Neural progenitor cell (in vitro differentiated cells): ENCODE results near the gene ODAPH. TPM values are rescaled to one million over a fixed set of nuclear protein-coding genes. Genes with fewer than 3 reads are reported as not detected.
"Not testable (repeated sequence)": the region's sequence is repeated elsewhere in the genome, so short reads cannot be mapped to it uniquely, and the experiment has no call there.

ENCODE experiments used
- DNase-seq: peaks from one replicate; pipeline ENCODE4 v3.0.0-alpha.2; 2016; ENCODE audit warnings: low spot score
- H2AFZ ChIP-seq: fragments of 200-600 bp; sonication (generic); replicated peaks from 2 replicates; pipeline ENCODE4 v1.6.1; 2016; ENCODE audit warnings: antibody characterized with exemption
- H3F3A ChIP-seq: fragments of 200-600 bp; sonication (generic); 2 replicates; pipeline ENCODE4 v1.6.1; 2016; ENCODE audit warnings: antibody characterized with exemption, low read depth
- H3K27ac ChIP-seq: fragments of 200-600 bp; sonication (generic); 2 replicates; pipeline ENCODE4 v1.5.1; 2016; ENCODE audit warnings: mild to moderate bottlenecking
- H3K27me3 ChIP-seq: fragments of 200-600 bp; sonication (generic); 2 replicates; pipeline ENCODE4 v1.6.1; 2016; ENCODE audit warnings: mild to moderate bottlenecking, moderate library complexity
- H3K36me3 ChIP-seq: fragments of 200-600 bp; sonication (generic); 2 replicates; pipeline ENCODE4 v1.5.1; 2016
- H3K4me1 ChIP-seq: fragments of 200-600 bp; sonication (generic); 2 replicates; pipeline ENCODE4 v1.6.1; 2016; ENCODE audit warnings: mixed run types
- H3K4me2 ChIP-seq: fragments of 200-600 bp; sonication (generic); 2 replicates; pipeline ENCODE4 v1.6.1; 2016
- H3K4me3 ChIP-seq: fragments of 200-600 bp; sonication (generic); 2 replicates; pipeline ENCODE4 v1.5.1; 2016
- H3K79me2 ChIP-seq: fragments of 200-600 bp; sonication (generic); 2 replicates; pipeline ENCODE4 v1.6.1; 2016; ENCODE audit warnings: low read depth
- H3K9ac ChIP-seq: fragments of 200-600 bp; sonication (generic); 2 replicates; pipeline ENCODE4 v1.6.1; 2016
- H3K9me3 ChIP-seq: fragments of 200-600 bp; sonication (generic); 2 replicates; pipeline ENCODE4 v1.5.1; 2016; ENCODE audit warnings: low read depth
- H4K20me1 ChIP-seq: fragments of 200-600 bp; sonication (generic); 2 replicates; pipeline ENCODE4 v1.6.1; 2016; ENCODE audit warnings: low read depth
- H3K27ac Mint-ChIP-seq: 3 replicates; pipeline ENCODE4 v1.8.0; 2021; ENCODE audit warnings: mixed read lengths
- H3K27me3 Mint-ChIP-seq: 2 replicates; pipeline ENCODE4 v1.8.0; 2022; ENCODE audit warnings: low read depth, mild to moderate bottlenecking, inconsistent platforms, moderate library complexity, mixed read lengths; ENCODE audit not compliant: insufficient read depth
- H3K36me3 Mint-ChIP-seq: 3 replicates; pipeline ENCODE4 v1.8.0; 2021; ENCODE audit warnings: mixed read lengths
- H3K4me1 Mint-ChIP-seq: 3 replicates; pipeline ENCODE4 v1.8.0; 2021; ENCODE audit warnings: mixed read lengths
- H3K4me3 Mint-ChIP-seq: 3 replicates; pipeline ENCODE4 v1.8.0; 2021; ENCODE audit warnings: mild to moderate bottlenecking, moderate library complexity, mixed read lengths
- H3K9me3 Mint-ChIP-seq: 3 replicates; pipeline ENCODE4 v1.8.0; 2020; ENCODE audit warnings: mixed read lengths
- EZH2 ChIP-seq: fragments of 200-600 bp; sonication (generic); IDR thresholded peaks from 2 replicates; pipeline ENCODE4 v1.6.1; 2017; ENCODE audit warnings: antibody characterized with exemption, mild to moderate bottlenecking, moderate library complexity
- EZH2phosphoT487 ChIP-seq: fragments of 200-600 bp; sonication (generic); IDR thresholded peaks from 2 replicates; pipeline ENCODE4 v1.6.1; 2017; ENCODE audit warnings: antibody characterized with exemption
- total RNA-seq: library from RNA; depleted of rRNA; stranded (reverse); fragments of >200 nt; gene quantifications from 2 replicates; pipeline ENCODE4 v1.2.3, GENCODE V29; 2015; ENCODE audit warnings: low replicate concordance
- TF ChIP-seq, protein P1 (sequence below): fragments of 200-600 bp; sonication (generic); IDR thresholded peaks from 2 replicates; pipeline ENCODE4 v1.5.1; 2017; ENCODE audit warnings: antibody characterized with exemption, mild to moderate bottlenecking

ODAPH gene, protein sequence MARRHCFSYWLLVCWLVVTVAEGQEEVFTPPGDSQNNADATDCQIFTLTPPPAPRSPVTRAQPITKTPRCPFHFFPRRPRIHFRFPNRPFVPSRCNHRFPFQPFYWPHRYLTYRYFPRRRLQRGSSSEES
- not detected in 2 replicates for total RNA-seq

DNA sequence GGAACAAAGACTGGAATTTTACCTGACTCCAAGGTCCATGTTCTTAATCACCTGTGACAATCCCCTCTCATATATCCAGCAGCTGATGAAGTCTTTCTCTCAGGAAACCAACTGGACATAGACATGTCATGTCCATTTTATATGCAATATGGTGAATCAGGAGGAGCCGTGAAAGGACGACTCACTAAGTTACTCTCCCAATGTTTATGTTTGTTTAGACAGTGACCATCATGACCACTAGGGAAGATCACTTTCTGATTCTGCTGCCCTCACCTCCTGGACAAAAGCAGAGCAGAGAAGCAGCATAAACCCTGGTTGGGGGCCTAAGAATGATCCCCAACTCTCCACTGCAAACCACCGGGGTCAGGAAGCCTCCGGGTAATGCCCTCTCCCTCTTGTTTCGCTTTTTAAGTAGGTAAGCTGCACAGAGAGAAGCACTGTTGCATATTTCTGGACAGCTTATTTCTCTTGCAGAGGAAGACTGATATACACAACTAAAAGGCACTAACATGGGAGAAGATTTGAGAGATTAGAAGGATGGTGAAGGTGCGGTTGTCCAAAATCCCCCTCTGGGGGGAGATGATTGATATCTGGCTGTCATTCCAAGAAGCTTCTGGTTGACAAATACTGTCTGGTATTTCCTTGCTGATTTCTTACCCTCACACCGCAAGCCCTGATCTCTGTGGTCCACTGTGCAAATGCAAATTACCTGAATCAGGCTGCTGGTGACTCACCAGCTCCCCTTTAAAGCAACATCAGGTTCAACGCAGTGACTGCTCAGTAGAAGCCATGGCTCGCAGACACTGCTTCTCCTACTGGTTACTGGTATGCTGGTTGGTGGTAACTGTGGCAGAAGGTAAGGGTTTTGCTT is at the start of gene ODAPH:
ODAPH (plus strand) TSS at position 773 of the 871 bp plus-strand sequence; CDS start at position 790, 17 bp downstream.
- Histone ChIP-seq H3K27me3 (no peaks in the 10 kb centered on the region), H3K9ac (no peak within 1 kb of the TSS), H3K9me3 (no peaks in the 10 kb centered on the region), H3K36me3 (no peaks in the 10 kb centered on the region), H3K27ac (no peak within 1 kb of the TSS), H3K79me2 (no peaks in the 10 kb centered on the region), H4K20me1 (no peaks in the 10 kb centered on the region), H3K4me1 (peaks cover 9% of the 10 kb centered on the region), H3F3A (no peaks in the 10 kb centered on the region), H2AFZ (peak within 1 kb of the TSS; percentile 6), H3K4me2 (peak within 1 kb of the TSS; percentile 38), H3K4me3 (no peak within 1 kb of the TSS)
- H3K27me3 Mint-ChIP-seq: peaks cover 3% of the 10 kb centered on the region
- TF ChIP-seq, protein P1, sequence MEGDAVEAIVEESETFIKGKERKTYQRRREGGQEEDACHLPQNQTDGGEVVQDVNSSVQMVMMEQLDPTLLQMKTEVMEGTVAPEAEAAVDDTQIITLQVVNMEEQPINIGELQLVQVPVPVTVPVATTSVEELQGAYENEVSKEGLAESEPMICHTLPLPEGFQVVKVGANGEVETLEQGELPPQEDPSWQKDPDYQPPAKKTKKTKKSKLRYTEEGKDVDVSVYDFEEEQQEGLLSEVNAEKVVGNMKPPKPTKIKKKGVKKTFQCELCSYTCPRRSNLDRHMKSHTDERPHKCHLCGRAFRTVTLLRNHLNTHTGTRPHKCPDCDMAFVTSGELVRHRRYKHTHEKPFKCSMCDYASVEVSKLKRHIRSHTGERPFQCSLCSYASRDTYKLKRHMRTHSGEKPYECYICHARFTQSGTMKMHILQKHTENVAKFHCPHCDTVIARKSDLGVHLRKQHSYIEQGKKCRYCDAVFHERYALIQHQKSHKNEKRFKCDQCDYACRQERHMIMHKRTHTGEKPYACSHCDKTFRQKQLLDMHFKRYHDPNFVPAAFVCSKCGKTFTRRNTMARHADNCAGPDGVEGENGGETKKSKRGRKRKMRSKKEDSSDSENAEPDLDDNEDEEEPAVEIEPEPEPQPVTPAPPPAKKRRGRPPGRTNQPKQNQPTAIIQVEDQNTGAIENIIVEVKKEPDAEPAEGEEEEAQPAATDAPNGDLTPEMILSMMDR: no peak
- TF ChIP-seq EZH2: no peak
- no peak for TF ChIP-seq EZH2phosphoT487
- no peak within 1 kb of the TSS for H3K27ac Mint-ChIP-seq
- no peaks in the 10 kb centered on the region for H3K9me3 Mint-ChIP-seq
- no peak for DNase-seq
- H3K4me3 Mint-ChIP-seq: no peak within 1 kb of the TSS
- H3K36me3 Mint-ChIP-seq: no peaks in the 10 kb centered on the region
- H3K4me1 Mint-ChIP-seq: peaks cover 20% of the 10 kb centered on the region

DNA sequence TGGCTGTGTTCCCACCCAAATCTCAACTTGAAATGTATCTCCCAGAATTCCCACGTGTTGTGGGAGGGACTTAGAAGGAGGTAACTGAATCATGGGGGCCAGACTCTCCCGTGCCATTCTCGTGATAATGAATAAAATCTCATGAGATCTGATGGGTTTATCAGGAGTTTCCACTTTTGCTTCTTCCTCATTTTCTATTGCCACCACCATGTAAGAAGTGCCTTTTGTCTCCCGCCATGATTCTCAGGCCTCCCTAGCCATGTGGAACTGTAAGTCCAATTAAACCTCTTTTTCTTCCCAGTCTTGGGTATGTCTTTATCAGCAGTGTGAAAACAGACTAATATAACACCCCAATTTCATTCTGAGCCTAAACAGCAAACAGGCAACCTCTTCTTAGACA is 46.3 kb upstream of the ODAPH start:
- not testable (repeated sequence) for H3K4me3 Mint-ChIP-seq, H3K27me3 Mint-ChIP-seq, H3K4me2 ChIP-seq, H3K36me3 ChIP-seq, H3K4me3 ChIP-seq, H3K27me3 ChIP-seq, H4K20me1 ChIP-seq, DNase-seq, H3K9me3 Mint-ChIP-seq, H3K27ac Mint-ChIP-seq, H3K9ac ChIP-seq, H2AFZ ChIP-seq, H3K27ac ChIP-seq, H3K9me3 ChIP-seq, H3F3A ChIP-seq
- Histone ChIP-seq H3K4me1 (peaks cover 14% of the 10 kb centered on the region), H3K79me2 (peaks cover 73% of the 10 kb centered on the region)
- peaks cover 30% of the 10 kb centered on the region for H3K36me3 Mint-ChIP-seq
- H3K4me1 Mint-ChIP-seq: peaks cover 13% of the 10 kb centered on the region

DNA sequence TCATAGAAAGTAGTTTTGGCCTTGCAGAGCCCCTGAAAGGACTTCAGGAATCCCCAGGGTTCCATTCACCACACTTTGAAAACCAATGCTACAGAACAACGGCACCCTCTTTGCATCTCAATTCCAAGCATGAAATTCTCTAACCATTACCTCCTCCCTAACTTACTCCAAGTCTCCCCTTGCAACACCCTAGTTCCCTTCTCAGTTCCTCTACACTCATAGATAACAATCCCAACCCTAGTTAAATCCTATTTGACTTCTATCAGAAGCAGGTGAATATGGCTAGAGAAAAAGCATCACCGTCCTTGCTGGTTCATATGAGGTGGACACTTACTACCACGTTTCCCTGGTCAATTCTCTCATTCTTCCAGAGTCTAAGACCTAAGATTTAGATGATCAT is 44.0 kb upstream of the ODAPH start:
- Histone ChIP-seq H3K4me3 (no peak overlapping the region), H3K27me3 (no peaks in the 10 kb centered on the region), H3K36me3 (no peaks in the 10 kb centered on the region), H3K79me2 (peaks cover 86% of the 10 kb centered on the region), H4K20me1 (no peaks in the 10 kb centered on the region), H3K27ac (no peak overlapping the region), H3K4me1 (peaks cover 14% of the 10 kb centered on the region), H2AFZ (no peak overlapping the region), H3K9me3 (no peaks in the 10 kb centered on the region), H3K4me2 (peak overlapping the region; percentile 91), H3K9ac (no peak overlapping the region), H3F3A (peaks cover 4% of the 10 kb centered on the region)
- Mint-ChIP-seq H3K9me3 (peaks cover 9% of the 10 kb centered on the region), H3K27ac (no peak overlapping the region), H3K36me3 (peaks cover 24% of the 10 kb centered on the region), H3K4me3 (no peak overlapping the region), H3K4me1 (peaks cover 23% of the 10 kb centered on the region), H3K27me3 (no peaks in the 10 kb centered on the region)
- no peak for TF ChIP-seq EZH2
- TF ChIP-seq, protein P1: no peak
- TF ChIP-seq EZH2phosphoT487: no peak
- no peak for DNase-seq
